Measurements from ENCODE around the gene SPATS2L. TPM values are rescaled to one million over a fixed set of nuclear protein-coding genes. Genes with fewer than 3 reads are reported as not detected.

Gene SPATS2L
- total RNA-seq, 1 donor from 2014 or later, result 65.6 TPM

DNA sequence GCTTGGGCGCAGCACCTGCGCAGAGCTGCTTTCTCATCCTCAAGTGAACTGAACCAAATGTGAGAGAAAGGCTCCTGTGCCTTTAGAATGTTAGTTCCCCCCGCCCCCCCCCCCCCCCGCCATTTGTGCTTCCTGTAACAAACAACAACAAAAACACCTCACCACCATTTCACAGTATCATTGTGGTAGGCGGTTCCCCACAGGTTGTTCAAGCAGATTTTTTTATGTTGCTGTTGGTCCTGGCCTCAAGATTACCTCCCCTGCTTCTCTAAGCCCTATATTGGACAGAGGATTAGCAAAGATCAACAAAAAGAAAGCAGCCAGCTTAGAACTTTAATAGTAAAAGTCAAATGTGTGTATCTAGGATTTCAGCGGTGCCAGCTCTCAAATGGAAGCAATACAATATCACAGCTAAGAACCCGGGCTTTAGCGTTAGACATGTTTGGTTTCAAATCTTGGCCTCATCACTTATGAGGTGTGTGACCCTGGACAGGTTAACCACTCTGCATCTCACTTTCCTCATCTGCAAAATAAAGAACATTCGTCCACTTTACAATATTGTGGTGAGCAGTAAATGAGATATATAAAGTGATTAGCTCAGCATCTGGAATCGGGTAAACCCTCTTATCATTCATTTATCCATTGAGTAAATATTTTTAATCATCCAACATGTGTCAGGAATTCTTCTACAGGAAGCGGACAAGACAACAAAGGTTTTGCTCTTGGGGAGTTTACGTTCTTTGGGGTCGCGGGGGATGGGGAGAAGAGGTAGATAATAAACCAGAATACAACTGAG is 118.7 kb downstream of the SPATS2L start:
- Histone ChIP-seq H3K36me3 (peaks cover 0 to 24% of the 10 kb centered on the region in 2 donors), H3K4me3 (no peak overlapping the region), H3K27ac (no peak overlapping the region), H3K4me1 (no peaks in the 10 kb centered on the region), H3K9me3 (no peaks in the 10 kb centered on the region), H3K27me3 (no peaks in the 10 kb centered on the region)
- TF ChIP-seq, protein P1, sequence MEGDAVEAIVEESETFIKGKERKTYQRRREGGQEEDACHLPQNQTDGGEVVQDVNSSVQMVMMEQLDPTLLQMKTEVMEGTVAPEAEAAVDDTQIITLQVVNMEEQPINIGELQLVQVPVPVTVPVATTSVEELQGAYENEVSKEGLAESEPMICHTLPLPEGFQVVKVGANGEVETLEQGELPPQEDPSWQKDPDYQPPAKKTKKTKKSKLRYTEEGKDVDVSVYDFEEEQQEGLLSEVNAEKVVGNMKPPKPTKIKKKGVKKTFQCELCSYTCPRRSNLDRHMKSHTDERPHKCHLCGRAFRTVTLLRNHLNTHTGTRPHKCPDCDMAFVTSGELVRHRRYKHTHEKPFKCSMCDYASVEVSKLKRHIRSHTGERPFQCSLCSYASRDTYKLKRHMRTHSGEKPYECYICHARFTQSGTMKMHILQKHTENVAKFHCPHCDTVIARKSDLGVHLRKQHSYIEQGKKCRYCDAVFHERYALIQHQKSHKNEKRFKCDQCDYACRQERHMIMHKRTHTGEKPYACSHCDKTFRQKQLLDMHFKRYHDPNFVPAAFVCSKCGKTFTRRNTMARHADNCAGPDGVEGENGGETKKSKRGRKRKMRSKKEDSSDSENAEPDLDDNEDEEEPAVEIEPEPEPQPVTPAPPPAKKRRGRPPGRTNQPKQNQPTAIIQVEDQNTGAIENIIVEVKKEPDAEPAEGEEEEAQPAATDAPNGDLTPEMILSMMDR (IDR thresholded peaks at IDR 0.05), result no peak
- TF ChIP-seq POLR2AphosphoS5 (IDR thresholded peaks at IDR 0.05; ENCODE audit: insufficient read depth in 1 of 2, low read depth in 1 of 2) (no peak), POLR2A (IDR thresholded peaks at IDR 0.05) (no peak)
- DNase-seq (ENCODE audit: extremely low spot score in 2 of 2), result no peak
- intact Hi-C loops (cut with DNase I), result no loop called here

- Histone ChIP-seq H3K4me1 (no peaks in the 10 kb centered on the region), H3K9me3 (no peaks in the 10 kb centered on the region), H3K4me3 (no peak overlapping the region), H3K36me3 (peaks cover 0 to 9% of the 10 kb centered on the region in 2 donors), H3K27ac (no peak overlapping the region), H3K27me3 (no peaks in the 10 kb centered on the region)
- TF ChIP-seq POLR2A (IDR thresholded peaks at IDR 0.05), result no peak
- no peak for TF ChIP-seq POLR2AphosphoS5 (IDR thresholded peaks at IDR 0.05; ENCODE audit: insufficient read depth in 1 of 2, low read depth in 1 of 2)
- TF ChIP-seq, protein P1 (IDR thresholded peaks at IDR 0.05), result no peak
- intact Hi-C loops (cut with DNase I), result no loop called here
- DNase-seq (ENCODE audit: extremely low spot score in 2 of 2), result no peak
Measured at GRCh38 chr2:200426754-200427153, 120.3 kb downstream of the SPATS2L start.

DNA sequence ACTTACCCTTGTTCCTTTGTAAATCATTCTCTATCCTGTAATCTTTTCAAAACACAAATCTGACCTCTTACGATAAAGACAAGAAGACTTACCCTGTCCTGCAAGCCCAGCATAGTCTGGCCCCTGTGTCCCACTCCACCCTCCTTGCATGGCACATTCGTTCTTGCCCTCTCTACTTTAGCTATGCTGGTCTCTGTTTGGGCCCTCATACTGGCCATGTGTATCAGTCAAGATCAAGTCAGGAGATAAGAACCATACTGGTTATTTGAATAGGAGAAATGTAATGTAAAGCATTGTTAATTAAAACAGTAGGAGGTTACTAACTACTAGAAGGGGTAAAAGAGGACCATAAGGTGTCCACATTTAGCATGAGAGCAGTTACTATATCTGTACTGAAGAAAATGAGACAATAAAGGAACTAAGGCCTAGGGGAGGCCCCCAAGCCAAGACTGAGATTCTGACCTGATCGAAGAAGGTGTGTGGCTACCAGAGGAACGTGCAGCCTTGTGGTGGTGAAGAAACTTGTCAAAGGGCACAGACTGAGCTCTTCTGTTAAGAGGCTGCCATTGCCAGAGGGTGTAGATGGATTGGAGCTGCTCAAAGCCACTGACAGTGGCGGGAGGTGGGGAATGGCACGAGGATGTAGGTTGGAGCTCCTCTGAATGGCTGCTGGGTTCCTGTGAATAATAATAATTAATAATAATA is 122.6 kb downstream of the SPATS2L start:
- Histone ChIP-seq H3K36me3 (no peaks in the 10 kb centered on the region), H3K27me3 (no peaks in the 10 kb centered on the region), H3K9me3 (no peaks in the 10 kb centered on the region), H3K27ac (no peak overlapping the region), H3K4me1 (no peaks in the 10 kb centered on the region), H3K4me3 (no peak overlapping the region)
- DNase-seq (ENCODE audit: extremely low spot score in 2 of 2), result no peak
- TF ChIP-seq, protein P1 (IDR thresholded peaks at IDR 0.05), result no peak
- TF ChIP-seq POLR2A (IDR thresholded peaks at IDR 0.05) (no peak), POLR2AphosphoS5 (IDR thresholded peaks at IDR 0.05; ENCODE audit: insufficient read depth in 1 of 2, low read depth in 1 of 2) (no peak)
- intact Hi-C loops (cut with DNase I), result no loop called here

- DNase-seq (ENCODE audit: extremely low spot score in 2 of 2), result no peak
- intact Hi-C loops (cut with DNase I), result no loop called here
- Histone ChIP-seq H3K27ac (no peak overlapping the region), H3K27me3 (no peaks in the 10 kb centered on the region), H3K9me3 (no peaks in the 10 kb centered on the region), H3K36me3 (no peaks in the 10 kb centered on the region), H3K4me3 (no peak overlapping the region), H3K4me1 (no peaks in the 10 kb centered on the region)
- TF ChIP-seq, protein P1 (IDR thresholded peaks at IDR 0.05), result no peak
- TF ChIP-seq POLR2A (IDR thresholded peaks at IDR 0.05) (no peak), POLR2AphosphoS5 (IDR thresholded peaks at IDR 0.05; ENCODE audit: insufficient read depth in 1 of 2, low read depth in 1 of 2) (no peak)
Measured at GRCh38 chr2:200430017-200430416, 123.5 kb downstream of the SPATS2L start.
